ENCODE measurements around the gene ATP6V0A4.

DNA sequence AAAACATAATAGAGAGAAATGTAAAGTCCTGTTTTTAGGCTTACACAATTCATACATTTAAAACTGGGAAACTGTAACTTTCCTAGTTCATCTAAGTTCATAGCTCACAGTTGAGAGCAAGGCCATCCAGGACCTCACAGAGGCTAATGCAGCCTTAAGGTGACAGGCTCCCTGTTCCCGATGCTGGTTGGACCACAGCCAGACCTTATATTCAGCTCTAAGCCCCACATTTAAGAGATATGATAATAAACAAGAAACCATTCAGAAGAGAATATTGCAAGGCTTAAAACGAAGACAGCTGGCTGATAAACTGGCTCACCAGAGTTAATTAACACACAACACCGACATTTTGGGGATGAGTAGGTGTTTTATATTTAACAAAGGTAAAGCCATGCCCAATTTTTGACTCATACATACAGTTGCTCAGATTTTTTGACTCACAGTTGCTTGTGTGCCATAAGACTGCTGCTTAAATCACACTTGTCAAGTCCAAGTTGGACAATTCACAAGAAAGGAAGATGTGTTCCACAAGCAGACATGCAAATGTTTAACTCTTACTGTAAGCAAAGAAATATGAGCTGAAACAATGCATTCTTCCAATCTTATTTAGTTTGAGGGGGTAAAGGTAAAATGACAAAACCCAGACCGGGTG, 41.3 kb downstream of the ATP6V0A4 start:
- TF ChIP-seq, protein P1, sequence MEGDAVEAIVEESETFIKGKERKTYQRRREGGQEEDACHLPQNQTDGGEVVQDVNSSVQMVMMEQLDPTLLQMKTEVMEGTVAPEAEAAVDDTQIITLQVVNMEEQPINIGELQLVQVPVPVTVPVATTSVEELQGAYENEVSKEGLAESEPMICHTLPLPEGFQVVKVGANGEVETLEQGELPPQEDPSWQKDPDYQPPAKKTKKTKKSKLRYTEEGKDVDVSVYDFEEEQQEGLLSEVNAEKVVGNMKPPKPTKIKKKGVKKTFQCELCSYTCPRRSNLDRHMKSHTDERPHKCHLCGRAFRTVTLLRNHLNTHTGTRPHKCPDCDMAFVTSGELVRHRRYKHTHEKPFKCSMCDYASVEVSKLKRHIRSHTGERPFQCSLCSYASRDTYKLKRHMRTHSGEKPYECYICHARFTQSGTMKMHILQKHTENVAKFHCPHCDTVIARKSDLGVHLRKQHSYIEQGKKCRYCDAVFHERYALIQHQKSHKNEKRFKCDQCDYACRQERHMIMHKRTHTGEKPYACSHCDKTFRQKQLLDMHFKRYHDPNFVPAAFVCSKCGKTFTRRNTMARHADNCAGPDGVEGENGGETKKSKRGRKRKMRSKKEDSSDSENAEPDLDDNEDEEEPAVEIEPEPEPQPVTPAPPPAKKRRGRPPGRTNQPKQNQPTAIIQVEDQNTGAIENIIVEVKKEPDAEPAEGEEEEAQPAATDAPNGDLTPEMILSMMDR (IDR thresholded peaks at IDR 0.05 in 4 of 5, conservative IDR thresholded peaks at IDR 0.05 in 1 of 5): no peak
- TF ChIP-seq POLR2A (IDR thresholded peaks at IDR 0.05): no peak
